HS-27A (cell line): Measurements from ENCODE around the gene ZBTB42.

Experiments used
- DNase-seq: peaks from one replicate; pipeline ENCODE4 v3.0.0-alpha.2; 2012; ENCODE audit warnings: low read depth, missing footprints

Gene ZBTB42

DNA sequence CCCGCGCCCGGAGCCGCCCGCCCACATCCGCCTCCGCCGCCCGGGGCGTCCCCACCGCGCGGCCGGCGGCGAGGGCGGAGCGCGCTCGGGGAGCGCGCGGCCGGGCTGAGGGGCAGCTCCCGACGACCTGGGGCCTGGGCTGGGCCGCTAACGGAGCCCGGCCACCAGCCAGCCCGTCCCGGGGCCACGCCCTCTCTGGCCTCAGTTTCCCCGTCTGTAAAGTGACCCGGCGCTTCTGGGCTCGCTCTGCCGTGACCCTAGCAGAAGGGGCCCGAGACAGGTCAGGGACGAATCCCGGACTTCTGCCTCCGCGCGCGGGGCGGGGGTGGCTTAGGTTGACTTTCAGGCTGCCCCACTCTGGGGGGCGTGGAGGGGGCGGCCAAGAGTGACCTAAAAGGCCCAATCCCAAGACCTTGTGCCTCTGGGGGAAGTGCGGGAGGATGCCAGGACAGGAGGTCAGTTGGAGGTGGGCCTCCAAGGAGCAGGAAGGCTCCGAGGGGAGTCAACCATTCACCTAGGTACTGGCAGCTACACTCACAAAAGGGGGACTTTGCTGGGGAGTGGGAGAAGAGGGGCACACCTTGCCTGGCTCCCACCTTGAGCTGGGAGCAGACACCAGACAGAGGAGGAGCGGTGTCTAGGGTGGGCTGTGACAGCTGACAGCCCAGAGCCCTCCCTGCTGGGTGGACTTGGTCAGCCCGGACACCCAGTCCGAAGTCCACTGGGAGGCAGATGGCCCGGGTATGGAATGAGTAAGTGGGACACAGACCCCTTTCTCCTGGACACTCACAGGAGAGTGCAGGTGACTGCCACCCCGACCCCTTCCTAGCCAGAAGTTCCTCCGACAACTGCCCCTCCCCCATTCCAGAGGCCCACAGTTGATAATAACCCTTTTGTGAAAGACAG lies 4.9 kb upstream of the ZBTB42 start:
- no peak for DNase-seq

DNA sequence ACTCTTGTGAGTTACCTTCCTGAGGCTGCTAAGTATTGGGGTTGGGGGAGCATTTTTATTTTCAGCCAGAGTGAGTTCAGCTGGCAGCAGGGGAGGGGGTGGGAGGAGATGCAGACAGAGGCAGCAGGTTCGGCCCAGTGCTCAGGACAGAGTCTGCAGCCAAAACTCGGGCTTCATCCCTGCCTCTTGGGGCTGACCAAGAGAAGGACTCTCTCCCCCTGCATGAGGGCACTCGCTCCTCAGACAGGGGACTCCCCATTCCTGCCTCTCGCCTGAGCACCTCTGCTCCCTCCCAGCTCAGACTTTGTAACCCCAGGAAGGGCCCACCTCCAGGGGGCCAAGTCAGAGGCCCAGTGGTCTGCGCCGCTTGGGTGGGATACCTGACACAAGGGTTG lies 4.2 kb upstream of the ZBTB42 start:
- DNase-seq = no peak

DNA sequence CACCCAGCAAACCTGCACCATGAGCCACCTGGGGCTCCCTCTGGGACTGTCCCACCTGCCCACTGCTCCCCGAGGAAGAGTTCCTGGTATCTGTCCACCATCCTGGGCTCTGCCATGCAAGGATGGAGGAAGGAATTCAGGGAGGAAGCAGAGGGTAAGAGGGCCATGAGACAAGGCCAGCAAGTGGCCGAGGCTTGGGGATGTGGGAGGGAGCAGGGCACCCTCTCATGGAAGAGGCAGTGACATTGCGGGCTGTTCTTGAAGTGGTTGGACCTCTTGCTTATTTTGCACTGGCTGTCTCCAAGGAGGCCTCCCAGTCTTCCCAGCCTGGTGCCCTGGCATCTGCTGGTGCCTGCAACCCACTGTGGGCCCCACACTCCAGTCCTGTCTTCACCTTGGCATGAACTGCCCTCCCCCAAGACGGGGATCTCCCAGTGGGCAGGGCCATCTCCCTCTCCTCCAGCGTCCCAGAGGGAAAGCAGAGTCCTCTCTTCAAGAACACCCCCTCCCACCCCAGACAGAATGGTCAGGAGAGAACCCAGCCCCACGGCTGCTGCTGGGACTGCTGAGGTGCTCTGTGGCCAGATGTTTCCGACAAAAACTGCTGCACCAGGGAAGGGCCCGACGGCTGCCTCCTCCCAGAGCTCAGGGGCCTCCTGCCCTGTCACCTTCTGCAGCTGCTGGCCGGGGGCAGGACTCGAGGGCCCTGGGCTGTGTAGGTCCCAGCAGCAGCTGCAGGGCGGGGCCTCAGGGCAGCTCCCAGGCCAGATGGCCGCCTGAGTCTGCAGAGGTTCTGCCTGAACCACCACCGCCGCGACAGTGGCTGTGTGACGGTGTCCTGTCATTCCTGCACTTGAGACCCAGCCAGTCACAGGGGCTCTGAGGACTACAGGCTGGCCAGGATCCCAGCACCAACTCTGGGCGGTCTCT lies 3.5 kb upstream of the ZBTB42 start:
- no peak for DNase-seq

DNA sequence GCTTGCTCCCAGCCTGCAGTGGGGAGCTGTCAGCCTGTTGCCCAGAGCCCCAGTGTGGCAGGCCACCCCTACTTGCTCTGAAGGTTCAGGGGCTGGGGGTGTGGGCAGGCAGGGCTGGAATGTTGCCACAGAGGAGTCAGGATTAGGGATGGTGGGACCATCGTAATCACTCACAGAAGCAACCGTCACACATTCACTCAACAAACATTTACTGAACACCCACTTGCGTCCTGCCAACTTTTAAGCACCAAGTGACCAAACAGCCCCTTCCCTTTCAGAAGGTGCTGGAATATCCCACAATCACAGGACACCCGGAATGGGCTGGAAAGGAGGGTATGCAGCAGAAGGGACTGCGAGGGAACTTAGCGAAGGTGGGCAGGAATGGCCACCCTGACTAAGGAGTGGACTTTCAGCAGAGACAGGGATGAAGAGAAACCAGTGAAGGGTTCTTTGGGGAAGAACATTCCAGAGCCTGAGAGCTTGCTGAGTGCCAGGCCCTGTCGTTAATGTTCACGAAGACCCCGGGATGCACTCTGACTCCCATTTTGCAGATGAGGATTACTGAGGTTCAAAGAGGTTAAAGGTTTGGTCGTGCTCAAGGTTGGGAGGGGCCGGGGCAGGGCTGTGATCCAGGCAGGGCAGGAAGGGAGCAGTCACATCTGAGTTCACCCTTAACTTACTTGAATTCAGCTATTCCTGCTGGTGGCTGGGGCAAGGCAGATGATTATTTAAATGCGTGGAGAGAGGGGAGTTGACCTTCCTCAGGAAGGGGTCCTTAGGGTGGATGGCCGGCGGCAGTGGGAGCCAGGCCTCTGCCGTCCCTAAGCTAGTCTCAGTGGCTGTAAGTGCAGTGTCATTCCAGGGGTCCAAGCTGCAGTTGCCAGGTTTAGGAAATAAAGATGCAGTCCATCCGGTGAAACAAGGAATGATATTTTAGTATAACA lies 2.3 kb upstream of the ZBTB42 start:
- DNase-seq = no peak

DNA sequence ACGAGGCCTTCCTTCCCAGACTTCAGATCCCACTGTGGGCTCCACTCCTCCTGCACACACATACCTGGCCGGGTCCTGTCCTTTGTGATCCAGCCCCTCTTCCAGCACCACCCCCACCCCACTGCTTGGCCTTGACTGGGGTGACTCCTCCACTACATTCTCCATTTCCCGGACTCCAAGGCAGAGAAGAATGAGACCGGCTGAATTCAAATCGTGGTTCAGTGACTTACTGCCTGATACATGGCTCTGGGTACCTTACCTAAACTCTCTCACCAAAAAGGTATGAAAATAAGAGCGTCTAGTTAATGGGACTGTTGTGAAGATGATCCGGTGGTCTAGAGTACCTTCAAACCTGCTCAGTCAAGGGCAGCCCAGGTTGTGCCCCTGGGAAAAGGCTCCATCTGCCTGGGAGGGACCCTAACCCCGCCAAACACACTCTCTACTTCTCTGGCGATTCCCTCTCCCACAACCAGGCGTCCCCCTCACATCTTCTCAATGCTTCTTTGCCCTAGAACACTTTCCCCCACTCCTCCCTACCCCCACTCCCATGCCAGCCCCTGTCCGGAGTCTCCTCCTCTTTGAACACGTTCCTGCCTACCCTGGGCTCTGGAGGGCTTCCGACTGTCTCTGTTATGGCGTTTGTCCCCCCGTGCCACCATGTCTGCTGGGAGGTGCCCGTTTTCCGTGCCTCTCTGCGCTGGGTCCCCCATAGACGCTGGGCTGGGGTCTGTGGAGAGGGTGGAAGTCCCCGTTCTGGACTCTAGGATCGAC lies 1.5 kb upstream of the ZBTB42 start:
- no peak for DNase-seq

DNA sequence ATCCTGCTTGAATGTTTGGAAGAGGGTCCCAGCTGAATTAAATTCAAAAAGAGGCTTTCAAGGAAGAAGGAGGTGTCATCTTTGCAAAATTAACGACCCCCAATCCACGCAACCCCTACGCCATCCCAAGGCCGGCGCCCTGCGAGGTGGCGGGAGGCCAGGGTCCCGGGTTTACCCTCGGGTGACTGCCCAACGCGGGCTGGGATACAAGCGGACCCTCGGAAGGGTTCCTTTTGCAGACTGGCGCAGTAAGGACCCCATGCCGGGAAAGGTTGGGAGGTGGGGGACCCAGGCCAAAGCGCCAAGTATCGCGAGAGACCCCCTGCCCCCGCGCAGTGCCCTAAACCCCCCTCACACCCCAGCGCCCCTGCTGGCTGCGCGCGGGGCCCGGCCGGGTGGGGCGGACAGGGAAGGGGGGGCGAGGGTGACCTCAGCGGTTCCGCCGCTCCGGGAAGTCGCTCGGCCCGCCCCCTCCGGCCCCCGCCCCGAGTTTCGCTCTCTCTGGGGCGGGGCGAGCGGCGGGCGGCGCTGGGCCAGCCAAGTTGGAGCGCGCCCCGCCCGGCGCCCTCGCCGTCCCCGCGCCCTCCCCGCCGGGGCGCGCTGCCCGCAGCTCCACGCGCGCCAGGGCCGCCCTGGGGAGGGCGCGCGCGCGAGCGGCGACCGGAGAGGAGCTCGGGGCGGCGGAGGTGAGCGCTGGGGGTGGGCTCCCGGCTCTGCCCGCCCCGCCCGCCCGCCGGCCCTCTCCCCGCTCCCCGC lies 708 bp upstream of the ZBTB42 start:
- no peak for DNase-seq

DNA sequence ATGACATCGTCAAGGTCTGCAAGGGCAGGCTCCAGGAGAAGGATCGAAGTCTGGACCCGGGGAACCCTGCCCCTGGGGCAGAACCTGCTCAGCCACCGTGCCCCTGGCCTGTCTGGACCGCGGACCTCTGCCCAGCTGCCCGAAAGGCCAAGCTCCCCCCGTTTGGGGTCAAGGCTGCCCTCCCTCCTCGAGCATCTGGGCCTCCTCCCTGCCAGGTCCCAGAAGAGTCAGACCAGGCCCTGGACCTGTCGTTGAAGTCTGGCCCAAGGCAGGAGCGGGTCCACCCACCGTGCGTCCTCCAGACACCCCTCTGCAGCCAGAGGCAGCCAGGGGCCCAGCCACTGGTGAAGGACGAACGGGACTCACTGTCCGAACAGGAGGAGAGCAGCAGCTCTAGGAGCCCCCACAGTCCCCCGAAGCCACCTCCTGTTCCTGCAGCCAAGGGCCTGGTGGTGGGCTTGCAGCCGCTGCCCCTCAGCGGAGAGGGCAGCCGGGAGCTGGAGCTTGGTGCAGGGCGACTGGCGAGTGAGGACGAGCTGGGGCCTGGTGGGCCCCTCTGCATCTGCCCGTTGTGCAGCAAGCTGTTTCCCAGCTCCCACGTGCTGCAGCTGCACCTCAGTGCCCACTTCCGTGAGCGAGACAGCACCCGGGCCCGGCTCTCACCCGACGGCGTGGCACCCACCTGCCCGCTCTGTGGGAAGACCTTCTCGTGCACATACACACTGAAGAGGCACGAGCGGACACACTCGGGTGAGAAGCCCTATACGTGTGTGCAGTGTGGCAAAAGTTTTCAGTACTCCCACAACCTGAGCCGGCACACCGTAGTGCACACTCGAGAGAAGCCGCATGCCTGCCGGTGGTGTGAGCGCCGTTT lies 856 bp downstream of the ZBTB42 start:
- no peak for DNase-seq

DNA sequence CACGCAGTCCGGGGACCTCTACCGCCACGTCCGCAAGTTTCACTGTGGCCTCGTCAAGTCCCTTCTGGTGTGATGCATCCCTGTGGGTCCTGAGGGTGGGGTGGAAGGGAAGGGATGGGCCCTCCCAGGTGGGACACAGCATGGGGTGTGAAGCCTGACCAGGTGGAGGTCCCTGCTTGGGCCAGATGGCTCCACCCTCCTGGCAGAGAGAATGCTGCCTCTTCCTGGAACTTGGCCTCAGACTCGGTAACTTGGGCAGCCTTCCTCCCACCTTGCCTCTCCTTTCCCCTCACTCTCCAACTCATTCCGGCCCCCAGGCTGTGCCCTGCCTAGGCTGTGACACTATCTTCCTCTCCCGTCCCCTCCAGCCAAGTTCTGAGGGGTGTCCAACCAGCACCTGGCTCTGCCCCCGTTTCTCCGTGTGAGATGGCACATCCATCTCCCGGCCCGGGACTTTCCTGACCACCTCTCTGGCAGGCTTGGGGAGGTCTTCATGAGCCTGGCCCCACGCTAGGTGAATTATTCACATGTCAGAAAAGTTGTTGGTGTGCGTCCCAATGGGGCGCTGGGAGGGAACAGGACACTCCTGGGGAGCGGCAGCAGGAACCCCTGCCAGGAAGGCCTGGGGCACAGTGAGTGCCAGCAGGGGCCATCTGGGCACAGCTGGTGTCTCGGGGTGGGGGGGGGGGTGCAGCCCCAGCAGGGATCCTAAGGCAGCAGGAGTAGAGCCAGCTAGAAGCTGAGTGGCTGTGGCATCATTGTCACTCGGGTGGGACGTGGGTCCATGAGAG lies 1.7 kb downstream of the ZBTB42 start:
- no peak for DNase-seq

DNA sequence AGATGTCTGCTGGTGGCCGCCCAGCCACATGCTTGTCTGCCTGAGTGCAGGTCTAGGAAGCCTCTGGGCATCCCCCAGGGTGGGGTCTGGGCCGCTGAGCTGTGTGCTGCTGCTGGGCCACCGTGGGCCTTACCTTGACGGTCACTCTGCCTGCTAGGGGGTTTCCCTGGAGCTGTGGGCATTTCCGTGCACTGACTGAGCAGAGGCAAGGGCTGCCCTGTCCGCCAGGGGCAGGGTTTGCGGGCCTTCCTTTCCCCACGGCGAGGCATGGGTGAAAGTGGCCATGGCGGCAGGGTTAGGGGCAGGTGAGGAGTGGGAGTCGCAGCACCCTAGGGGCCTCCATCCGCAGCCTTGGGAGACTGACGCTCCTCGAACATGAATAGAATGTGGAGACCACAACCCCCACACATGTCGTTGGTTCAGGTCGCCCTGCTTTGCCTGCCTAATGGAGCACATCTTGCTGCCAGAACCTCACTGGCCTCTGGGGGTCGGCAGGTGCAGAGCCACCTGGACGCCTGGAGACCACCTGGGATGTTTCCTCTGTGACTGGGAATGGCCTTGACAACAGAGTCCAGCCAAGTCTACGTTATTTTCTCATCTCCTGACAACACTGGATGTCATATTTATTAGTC lies 2.5 kb downstream of the ZBTB42 start:
- DNase-seq = no peak

DNA sequence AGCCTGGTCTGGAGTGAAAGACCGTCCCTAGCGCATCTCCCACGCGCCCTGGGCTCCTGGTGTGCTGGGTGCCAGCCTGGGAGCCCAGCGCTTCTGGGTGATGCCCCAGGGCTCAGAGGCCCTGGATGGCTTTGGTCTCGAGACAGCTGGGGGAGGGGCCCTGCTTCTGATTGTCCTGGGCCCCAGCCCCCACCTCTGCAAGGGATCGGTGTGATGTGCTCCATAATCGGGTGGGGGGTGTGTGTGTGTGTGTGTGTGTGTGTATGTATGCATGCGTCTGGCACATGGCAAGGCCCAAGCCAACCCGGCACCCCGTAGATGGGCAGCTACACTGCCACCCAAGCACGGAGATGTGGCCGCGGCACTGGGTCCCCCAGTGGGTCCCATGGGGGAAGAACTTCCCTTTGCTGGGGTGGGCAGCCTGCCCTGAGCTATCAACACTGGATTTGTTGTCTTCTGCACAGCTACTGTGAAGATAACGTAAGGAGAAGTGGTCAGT lies 3.1 kb downstream of the ZBTB42 start:
- no peak for DNase-seq

DNA sequence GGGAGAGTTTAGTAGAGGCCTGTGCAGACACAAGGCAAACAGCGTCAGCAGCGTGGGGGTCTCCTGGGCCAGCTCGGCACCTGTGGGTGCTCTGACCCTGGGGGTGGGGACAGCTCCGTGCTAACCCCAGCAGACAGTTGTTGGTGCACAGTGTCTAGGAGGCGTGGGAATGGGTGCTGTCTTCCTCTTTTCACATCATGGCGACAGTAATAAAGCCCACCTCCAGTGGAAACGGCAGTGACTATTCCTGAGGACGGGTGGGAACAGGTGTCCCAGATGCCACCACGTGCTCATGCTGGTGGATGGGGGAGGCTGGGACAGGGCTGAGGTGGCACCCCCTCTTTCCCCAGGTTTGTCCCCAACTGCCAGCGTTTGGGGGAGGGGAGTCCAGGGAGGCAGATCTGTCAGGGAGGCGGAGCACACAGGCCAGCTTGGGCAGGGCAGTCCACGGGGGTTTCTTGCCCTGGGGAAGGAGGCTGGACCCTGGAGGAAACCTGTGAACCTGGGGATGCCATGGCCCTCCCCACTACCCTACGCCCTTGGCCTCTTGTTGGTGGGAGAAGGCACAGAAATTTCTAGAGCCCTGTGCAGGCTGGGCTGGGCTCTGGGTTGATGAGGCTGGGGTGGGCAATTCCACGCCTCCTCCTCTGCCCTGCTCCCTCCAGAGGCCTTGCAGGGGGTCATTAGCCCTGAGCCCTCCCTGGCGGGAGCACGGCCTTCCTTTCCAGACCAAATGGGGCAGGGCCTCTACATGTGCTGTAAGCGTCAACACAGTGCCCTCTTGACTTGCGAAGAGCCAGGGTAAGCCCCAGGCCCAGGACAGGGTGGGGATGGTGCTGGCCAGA lies 3.8 kb downstream of the ZBTB42 start:
- DNase-seq = no peak

DNA sequence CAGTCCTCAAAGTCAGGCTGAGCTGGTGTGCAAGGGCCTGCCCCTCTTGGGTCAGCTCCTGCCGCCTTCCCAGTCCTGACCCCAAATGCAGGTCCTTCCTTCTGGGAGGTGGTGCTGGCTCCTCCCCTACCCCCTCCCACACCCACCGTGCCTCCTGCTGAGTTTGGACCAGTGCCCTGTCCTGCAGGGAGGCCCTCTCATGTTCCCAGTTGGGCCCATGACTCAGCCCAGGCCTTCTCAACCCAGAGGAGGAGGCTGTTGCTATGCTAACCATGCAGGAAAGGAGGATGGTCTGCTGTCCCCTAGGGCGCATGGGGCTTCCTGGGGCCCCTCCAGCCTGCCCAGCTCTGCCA lies 4.4 kb downstream of the ZBTB42 start:
- DNase-seq = peak; percentile 27

DNA sequence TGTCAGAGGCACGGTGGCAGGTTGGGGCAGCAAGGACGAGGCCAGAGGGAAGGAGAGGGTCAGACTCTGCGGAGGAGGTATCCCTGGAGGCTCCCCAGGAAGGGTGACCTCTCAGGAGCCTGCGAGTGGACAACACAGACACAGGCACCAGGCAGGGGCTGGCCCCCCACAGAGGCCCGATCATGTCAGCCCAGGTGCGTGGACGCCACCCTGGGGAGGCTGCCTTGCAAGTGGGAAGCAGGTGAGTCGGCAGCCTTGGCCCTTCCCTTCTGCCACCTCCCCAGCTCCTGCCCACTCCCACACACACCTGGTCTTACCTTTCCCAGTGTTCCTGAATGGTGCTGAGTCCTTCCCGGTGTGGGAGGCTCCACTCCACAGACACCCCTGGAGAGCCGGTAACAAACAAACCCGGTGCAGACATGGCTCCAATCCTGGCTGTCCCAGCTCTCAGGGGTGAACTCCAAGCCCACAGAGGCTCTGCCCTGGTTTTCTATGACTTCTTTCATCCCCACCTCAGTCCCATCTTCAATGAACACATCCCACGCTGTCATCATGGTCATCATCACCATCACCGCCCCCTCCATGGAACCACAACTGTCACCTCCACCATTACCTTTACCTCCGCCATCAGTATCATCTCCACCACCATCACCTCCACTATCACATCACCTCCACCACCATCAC lies 5.2 kb downstream of the ZBTB42 start:
- no peak for DNase-seq

DNA sequence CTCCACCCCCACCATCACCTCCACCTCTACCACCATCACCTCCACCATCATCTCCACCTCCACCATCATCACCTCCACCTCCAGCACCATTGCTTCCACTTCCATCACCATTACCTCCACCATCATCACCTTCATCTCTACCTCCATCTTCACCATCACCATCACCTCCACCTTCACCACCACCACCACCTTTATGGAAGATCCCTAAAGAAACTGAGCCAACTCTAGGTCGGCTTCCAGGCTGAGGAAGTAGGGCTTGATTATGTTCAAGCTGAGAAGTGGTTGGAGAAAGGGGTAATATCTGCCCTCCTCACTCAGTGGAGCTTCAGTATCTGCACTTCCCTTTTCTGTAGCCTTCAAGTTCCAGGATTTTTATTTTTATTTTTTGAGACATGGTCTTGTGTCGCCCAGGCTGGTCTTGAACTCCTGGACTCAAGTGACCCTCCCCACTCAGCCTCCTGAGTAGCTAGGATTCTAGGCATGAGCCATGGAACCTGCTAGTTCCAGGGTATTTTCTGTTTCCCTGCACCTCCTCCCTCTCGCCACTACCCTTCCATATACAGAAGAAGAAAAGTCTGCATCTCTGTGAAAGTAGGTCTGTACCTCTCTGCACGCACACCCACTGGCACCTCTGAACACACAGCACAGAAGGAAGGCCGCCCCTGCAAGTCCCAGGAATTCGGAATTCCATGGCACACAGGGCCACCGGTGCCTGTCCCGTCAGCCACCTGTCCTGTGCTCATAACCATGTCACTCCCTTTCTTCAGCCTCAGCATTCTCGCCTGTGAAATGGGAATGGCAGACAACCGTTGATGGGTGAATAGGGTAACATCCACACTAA lies 5.9 kb downstream of the ZBTB42 start:
- DNase-seq = no peak

DNA sequence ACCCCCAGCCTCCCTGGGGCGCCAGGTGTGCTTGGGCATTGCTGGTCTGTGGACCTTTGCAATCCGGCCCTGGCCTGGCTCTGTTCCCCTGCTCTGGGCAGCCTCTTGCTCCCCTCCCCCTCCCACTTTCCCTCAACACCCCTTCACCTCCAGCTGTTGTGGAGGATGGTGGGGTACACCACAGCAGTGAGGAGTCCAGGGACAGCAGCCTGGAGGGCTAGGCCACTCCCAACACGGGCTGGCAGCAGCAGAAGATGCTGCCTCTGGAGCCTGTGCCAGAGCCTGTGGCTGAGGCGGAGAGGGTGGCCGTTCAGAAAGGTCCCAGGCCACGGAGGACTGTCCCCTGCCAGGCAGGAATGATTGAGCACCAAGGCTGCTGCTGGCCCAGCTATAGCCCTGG lies 7.6 kb downstream of the ZBTB42 start:
- DNase-seq = no peak
